Measurements from ENCODE around the gene SDC3. TPM values are rescaled to one million over a fixed set of nuclear protein-coding genes. Genes with fewer than 3 reads are reported as not detected.

Gene SDC3, protein sequence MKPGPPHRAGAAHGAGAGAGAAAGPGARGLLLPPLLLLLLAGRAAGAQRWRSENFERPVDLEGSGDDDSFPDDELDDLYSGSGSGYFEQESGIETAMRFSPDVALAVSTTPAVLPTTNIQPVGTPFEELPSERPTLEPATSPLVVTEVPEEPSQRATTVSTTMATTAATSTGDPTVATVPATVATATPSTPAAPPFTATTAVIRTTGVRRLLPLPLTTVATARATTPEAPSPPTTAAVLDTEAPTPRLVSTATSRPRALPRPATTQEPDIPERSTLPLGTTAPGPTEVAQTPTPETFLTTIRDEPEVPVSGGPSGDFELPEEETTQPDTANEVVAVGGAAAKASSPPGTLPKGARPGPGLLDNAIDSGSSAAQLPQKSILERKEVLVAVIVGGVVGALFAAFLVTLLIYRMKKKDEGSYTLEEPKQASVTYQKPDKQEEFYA
- 3.8 TPM for total RNA-seq (2013)
- polyA plus RNA-seq (1 to 10 TPM in 1 of 3 donors, under 1 TPM in 2; 0.05 to 1.2 (median 0.12) TPM), polyA minus RNA-seq (4.3 and 11.1 TPM in 2 replicates), total RNA-seq (0.25 to 8.8 (median 2.3) reads per million in 11 experiments)

DNA sequence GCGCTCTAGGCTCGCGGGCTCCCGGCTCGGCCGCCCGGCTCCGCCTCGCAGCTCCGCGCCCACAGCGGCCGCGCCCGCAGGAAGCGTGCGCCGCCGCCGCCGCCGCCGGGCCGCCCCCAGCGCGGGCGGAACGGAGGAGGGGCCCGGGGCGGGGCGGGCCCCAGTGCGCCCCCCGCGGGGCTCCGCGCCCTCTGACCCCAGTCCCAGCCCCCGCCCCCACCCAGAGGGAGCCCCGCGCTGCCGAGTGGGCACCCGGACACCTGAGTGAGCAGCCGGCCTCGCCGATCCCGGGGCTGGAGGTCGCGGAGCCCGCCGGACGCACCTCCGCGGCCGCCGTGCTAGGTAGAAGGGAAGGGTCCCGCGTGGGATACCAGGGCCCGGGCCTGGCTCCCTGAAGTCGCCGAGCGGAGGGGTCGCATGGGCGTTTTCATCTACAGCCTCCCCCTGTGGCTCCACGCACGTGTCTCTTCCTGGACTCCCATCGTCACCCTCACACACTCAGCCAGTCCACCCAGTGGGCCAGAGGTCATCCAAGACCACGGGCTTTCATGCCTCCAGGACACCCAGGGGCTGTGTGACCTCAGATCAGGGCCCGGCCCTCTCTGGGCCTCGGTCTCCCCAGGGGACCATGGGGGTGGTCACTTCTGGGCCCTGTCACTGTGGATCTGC lies at the start of gene SDC3:
Gene SDC3 (minus strand): TSS at position 63 of the 669 bp plus-strand sequence. CDS start 172 bp downstream, outside the sequence.
- Mint-ChIP-seq H3K4me3 (peak within 1 kb of the TSS; percentile 78 to 92), H3K9me3 (peaks cover 0 to 14% (median 7%) of the 10 kb centered on the region in 7 donors), H3K4me1 (peaks cover 65% of the 10 kb centered on the region), H3K27ac (peak within 1 kb of the TSS in 6 of 7 donors; percentile 19 to 88 (median 42)), H3K36me3 (peaks cover 10 to 11% of the 10 kb centered on the region in 2 donors), H3K27me3 (ENCODE audit: low read depth in 3 of 3) (peaks cover 43 to 58% (median 49%) of the 10 kb centered on the region in 3 donors)
- peak in 1 of 3 donors; percentile 21 for DNase-seq
- peaks cover 0 to 3% of the 10 kb centered on the region in 2 donors for H3K9me3 ChIP-seq (replicated peaks in 1 of 2; ENCODE audit: control insufficient read depth in 1 of 2, insufficient read depth in 1 of 2, low read length in 2 of 2)
- H3K4me1 ChIP-seq (ENCODE audit: control insufficient read depth in 1 of 2, insufficient read depth in 2 of 2, low read length in 2 of 2) = peaks cover 58 to 59% of the 10 kb centered on the region in 2 donors
- H2AFZ ChIP-seq (ENCODE audit: insufficient read depth, low read depth, low read length, poor library complexity, severe bottlenecking) = peak within 1 kb of the TSS; percentile 78
- no peaks in the 10 kb centered on the region for H3K79me2 ChIP-seq (ENCODE audit: insufficient read depth, low read length)
- intact Hi-C loops (cut with micrococcal nuclease) = no loop called here
- peak within 1 kb of the TSS; percentile 77 for H3K4me2 ChIP-seq (replicated peaks; ENCODE audit: extremely low read depth, low read length, poor library complexity, severe bottlenecking)
- H3K9ac ChIP-seq (ENCODE audit: insufficient read depth, low read length, poor library complexity, severe bottlenecking) = peak within 1 kb of the TSS; percentile 29
- H3K27me3 ChIP-seq (ENCODE audit: control insufficient read depth in 2 of 2, insufficient read depth in 2 of 2, low read length in 2 of 2) = peaks cover 14 to 49% of the 10 kb centered on the region in 2 donors
- WGBS (ENCODE audit: insufficient coverage) = 4% methylated on average over 56 of the region's 68 CpGs
- peak within 1 kb of the TSS; percentile 19 to 68 (median 20) for H3K4me3 ChIP-seq (replicated peaks in 1 of 3; ENCODE audit: low read depth in 2 of 3, low read length in 3 of 3)
- TF ChIP-seq CTCF (IDR thresholded peaks at IDR 0.05) = no peak
- no peak within 1 kb of the TSS for H3K27ac ChIP-seq (ENCODE audit: low read depth in 1 of 2, low read length in 2 of 2)
- H3K36me3 ChIP-seq (replicated peaks in 1 of 2; ENCODE audit: control insufficient read depth in 1 of 2, insufficient read depth in 2 of 2, low read length in 2 of 2) = no peaks in the 10 kb centered on the region
- H4K20me1 ChIP-seq (ENCODE audit: insufficient read depth, low read length) = peaks cover 7% of the 10 kb centered on the region

DNA sequence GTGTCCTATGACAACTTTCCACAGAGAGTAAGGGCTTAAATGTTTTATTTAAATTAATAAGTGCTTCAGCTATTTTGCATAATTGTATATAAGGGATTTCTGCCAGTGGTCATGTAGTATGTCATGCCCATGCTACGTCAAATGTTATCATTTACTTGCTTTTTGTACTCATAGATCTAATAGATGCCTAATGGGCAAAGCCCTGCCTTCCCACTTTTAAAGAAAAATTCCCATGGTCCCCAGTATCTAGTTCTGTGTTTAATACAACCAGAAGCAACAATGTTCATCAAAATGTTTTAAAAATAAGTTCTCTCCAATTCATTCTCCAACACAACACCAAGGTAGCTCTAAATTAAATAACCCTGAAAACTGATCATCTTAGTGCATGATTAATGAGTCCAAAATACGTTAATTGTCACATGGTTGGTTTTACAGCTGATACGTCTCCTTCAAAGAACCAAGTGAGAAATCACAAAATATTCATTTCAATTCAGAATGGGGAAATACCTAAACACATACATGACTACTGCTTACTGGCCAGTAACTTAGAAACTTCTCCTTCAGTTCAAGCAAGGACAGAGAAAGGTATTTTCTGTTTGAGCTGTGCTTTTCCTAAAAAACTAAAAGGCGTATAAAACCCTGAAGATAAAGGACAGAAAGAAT lies 49.1 kb upstream of the SDC3 start:
- Mint-ChIP-seq H3K27me3 (ENCODE audit: low read depth in 3 of 3) (no peaks in the 10 kb centered on the region), H3K27ac (peak overlapping the region in 1 of 7 donors; percentile 40), H3K36me3 (peaks cover 68 to 93% of the 10 kb centered on the region in 2 donors), H3K4me1 (no peaks in the 10 kb centered on the region), H3K9me3 (no peaks in the 10 kb centered on the region), H3K4me3 (no peak overlapping the region)
- Histone ChIP-seq H4K20me1 (ENCODE audit: insufficient read depth, low read length) (peaks cover 96% of the 10 kb centered on the region), H3K36me3 (replicated peaks in 1 of 2; ENCODE audit: control insufficient read depth in 1 of 2, insufficient read depth in 2 of 2, low read length in 2 of 2) (peaks cover 73 to 100% of the 10 kb centered on the region in 2 donors), H3K27me3 (ENCODE audit: control insufficient read depth in 2 of 2, insufficient read depth in 2 of 2, low read length in 2 of 2) (no peaks in the 10 kb centered on the region), H3K27ac (ENCODE audit: low read depth in 1 of 2, low read length in 2 of 2) (no peak overlapping the region), H3K9ac (ENCODE audit: insufficient read depth, low read length, poor library complexity, severe bottlenecking) (no peak overlapping the region), H3K9me3 (replicated peaks in 1 of 2; ENCODE audit: control insufficient read depth in 1 of 2, insufficient read depth in 1 of 2, low read length in 2 of 2) (no peaks in the 10 kb centered on the region), H3K4me1 (ENCODE audit: control insufficient read depth in 1 of 2, insufficient read depth in 2 of 2, low read length in 2 of 2) (no peaks in the 10 kb centered on the region), H3K4me3 (replicated peaks in 1 of 3; ENCODE audit: low read depth in 2 of 3, low read length in 3 of 3) (no peak overlapping the region), H2AFZ (ENCODE audit: insufficient read depth, low read depth, low read length, poor library complexity, severe bottlenecking) (no peak overlapping the region), H3K79me2 (ENCODE audit: insufficient read depth, low read length) (peaks cover 49% of the 10 kb centered on the region), H3K4me2 (replicated peaks; ENCODE audit: extremely low read depth, low read length, poor library complexity, severe bottlenecking) (no peak overlapping the region)
- no peak for DNase-seq
- WGBS (ENCODE audit: insufficient coverage) = no CpG with 5 or more reads among the region's 4 CpGs
- no peak for TF ChIP-seq CTCF (IDR thresholded peaks at IDR 0.05)
- intact Hi-C loops (cut with micrococcal nuclease) = no loop called here

All from CD14-positive monocyte (primary cell).